ENCODE data around the gene TPM1. TPM values are rescaled to one million over a fixed set of nuclear protein-coding genes. Genes with fewer than 3 reads are reported as not detected.
"Not testable (repeated sequence)": the region's sequence is repeated elsewhere in the genome, so short reads cannot be mapped to it uniquely, and the experiment has no call there.

The TPM1 gene
- total RNA-seq, 2 donors from 2014 or later, result 245 to 363 TPM

DNA sequence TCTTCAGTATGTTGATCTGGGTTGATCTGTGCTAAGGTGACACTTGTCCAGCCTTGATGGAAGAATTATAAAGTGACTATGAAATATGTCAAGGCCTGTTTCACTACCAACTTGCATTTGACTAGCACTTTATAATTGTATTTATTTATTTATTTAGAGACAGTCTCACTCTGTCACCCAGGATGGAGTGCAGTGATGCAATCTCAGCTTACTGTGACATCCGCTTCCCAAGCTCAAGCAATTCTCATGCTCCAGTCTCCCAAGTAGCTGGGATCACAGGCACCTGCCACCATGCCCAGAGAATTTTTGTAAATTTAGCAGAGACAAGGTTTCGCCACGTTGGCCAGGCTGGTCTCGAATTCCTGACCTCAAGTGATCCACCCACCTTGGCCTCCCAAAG, 53.6 kb downstream of the TPM1 start:
- Mint-ChIP-seq H3K9me3 (peaks cover 24% of the 10 kb centered on the region), H3K4me3 (no peak overlapping the region)
- TF ChIP-seq, protein P1, sequence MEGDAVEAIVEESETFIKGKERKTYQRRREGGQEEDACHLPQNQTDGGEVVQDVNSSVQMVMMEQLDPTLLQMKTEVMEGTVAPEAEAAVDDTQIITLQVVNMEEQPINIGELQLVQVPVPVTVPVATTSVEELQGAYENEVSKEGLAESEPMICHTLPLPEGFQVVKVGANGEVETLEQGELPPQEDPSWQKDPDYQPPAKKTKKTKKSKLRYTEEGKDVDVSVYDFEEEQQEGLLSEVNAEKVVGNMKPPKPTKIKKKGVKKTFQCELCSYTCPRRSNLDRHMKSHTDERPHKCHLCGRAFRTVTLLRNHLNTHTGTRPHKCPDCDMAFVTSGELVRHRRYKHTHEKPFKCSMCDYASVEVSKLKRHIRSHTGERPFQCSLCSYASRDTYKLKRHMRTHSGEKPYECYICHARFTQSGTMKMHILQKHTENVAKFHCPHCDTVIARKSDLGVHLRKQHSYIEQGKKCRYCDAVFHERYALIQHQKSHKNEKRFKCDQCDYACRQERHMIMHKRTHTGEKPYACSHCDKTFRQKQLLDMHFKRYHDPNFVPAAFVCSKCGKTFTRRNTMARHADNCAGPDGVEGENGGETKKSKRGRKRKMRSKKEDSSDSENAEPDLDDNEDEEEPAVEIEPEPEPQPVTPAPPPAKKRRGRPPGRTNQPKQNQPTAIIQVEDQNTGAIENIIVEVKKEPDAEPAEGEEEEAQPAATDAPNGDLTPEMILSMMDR (conservative IDR thresholded peaks at IDR 0.05), result no peak

DNA sequence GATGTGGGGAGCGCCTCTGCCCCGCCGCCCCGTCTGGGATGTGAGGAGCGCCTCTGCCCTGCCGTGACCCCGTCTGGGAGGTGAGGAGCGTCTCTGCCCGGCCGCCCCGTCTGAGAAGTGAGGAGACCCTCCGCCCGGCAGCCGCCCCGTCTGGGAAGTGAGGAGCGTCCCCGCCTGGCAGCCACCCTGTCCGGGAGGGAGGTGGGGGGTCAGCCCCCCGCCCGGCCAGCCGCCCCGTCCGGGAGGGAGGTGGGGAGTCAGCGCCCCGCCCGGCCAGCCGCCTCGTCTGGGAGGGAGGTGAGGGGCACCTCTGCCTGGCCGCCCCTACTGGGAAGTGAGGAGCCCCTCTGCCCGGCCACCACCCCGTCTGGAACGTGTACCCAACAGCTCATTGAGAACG, 56.4 kb downstream of the TPM1 start:
- H3K4me3 Mint-ChIP-seq; H3K4me3 ChIP-seq (ENCODE audit: low read length); DNase-seq; H3K4me1 ChIP-seq (ENCODE audit: control insufficient read depth, insufficient read depth, low read length); H3K4me1 Mint-ChIP-seq; H3K27ac Mint-ChIP-seq; H3K27ac ChIP-seq (ENCODE audit: low read depth, low read length); H3K27me3 ChIP-seq (ENCODE audit: control insufficient read depth, insufficient read depth, low read length, poor library complexity, severe bottlenecking); H3K9ac ChIP-seq (ENCODE audit: extremely low read depth, low read length, poor library complexity, severe bottlenecking); H3K27me3 Mint-ChIP-seq (ENCODE audit: insufficient read depth); H3K36me3 ChIP-seq (ENCODE audit: control insufficient read depth, insufficient read depth, low read length); H3K36me3 Mint-ChIP-seq (ENCODE audit: low read depth): not testable (repeated sequence)
- peaks cover 24% of the 10 kb centered on the region for H3K9me3 Mint-ChIP-seq
- 90% methylated on average over 15 of the region's 33 CpGs; no CpG with 5 or more reads in 1 of the 2 experiments for WGBS, 2 experiments (ENCODE audit: insufficient coverage in 1 of 2, insufficient read length in 1 of 2)
- H3K9me3 ChIP-seq (ENCODE audit: control insufficient read depth, low read length), result peaks cover 12% of the 10 kb centered on the region

More for the DNA sequence above, 53.6 kb downstream of the TPM1 start:
- H3K27me3 ChIP-seq (ENCODE audit: control insufficient read depth, insufficient read depth, low read length, poor library complexity, severe bottlenecking), result no peaks in the 10 kb centered on the region
- no peak overlapping the region for H3K27ac ChIP-seq (ENCODE audit: low read depth, low read length)
- no peaks in the 10 kb centered on the region for H3K27me3 Mint-ChIP-seq (ENCODE audit: insufficient read depth)
- no peaks in the 10 kb centered on the region for H3K4me1 ChIP-seq (ENCODE audit: control insufficient read depth, insufficient read depth, low read length)
- H3K36me3 Mint-ChIP-seq (ENCODE audit: low read depth), result no peaks in the 10 kb centered on the region
- 94 to 100% methylated on average over 4 of the region's 4 CpGs for WGBS, 2 experiments (ENCODE audit: insufficient coverage in 1 of 2, insufficient read length in 1 of 2)
- no peak overlapping the region for H3K27ac Mint-ChIP-seq
- H3K4me3 ChIP-seq (ENCODE audit: low read length), result no peak overlapping the region
- no peak for DNase-seq
- H3K4me1 Mint-ChIP-seq, result no peaks in the 10 kb centered on the region
- peaks cover 12% of the 10 kb centered on the region for H3K9me3 ChIP-seq (ENCODE audit: control insufficient read depth, low read length)
- H3K9ac ChIP-seq (ENCODE audit: extremely low read depth, low read length, poor library complexity, severe bottlenecking), result no peak overlapping the region
- H3K36me3 ChIP-seq (ENCODE audit: control insufficient read depth, insufficient read depth, low read length), result no peaks in the 10 kb centered on the region

DNA sequence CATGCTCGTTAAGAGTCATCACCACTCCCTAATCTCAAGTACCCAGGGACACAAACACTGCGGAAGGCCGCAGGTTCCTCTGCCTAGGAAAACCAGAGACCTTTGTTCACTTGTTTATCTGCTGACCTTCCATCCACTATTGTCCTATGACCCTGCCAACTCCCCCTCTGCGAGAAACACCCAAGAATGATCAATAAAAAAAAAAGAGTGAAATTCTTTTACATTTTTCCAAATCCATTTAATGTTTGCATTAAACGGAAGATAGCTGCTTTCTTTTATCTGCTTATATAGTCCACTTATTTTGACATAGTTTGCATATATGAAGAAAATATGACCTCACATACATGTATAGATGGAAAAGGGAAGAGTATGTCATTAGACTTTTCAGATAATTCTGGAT, 57.0 kb downstream of the TPM1 start:
- not testable (repeated sequence) for H3K4me3 Mint-ChIP-seq; H3K27me3 Mint-ChIP-seq (ENCODE audit: insufficient read depth)
- 100% methylated on average over 2 of the region's 5 CpGs; no CpG with 5 or more reads in 1 of the 2 experiments for WGBS, 2 experiments (ENCODE audit: insufficient coverage in 1 of 2, insufficient read length in 1 of 2)

DNA sequence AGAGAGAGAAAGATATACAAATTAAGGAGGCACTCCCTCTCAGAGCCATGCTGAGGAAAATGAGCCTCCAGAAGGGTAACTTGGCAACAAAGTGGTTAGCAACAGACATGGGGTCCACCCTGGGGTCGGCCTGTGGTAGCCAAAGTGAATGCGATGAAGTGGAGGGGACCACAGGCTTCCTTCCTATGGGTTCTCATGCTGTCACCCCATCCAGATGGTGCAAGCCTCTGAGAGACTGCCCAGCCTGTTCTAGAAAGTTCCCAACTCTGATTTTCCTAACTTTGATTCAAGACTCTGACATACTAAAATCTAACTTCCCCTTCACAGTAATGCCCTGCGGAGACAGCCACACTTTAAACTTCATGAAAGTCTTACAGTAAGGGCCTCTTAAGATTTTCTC, 60.9 kb downstream of the TPM1 start:
- Mint-ChIP-seq H3K27me3 (ENCODE audit: insufficient read depth) (peaks cover 2% of the 10 kb centered on the region), H3K27ac (no peak overlapping the region), H3K9me3 (peaks cover 19% of the 10 kb centered on the region), H3K4me1 (no peaks in the 10 kb centered on the region), H3K36me3 (ENCODE audit: low read depth) (no peaks in the 10 kb centered on the region), H3K4me3 (no peak overlapping the region)
- no peak overlapping the region for H3K9ac ChIP-seq (ENCODE audit: extremely low read depth, low read length, poor library complexity, severe bottlenecking)
- TF ChIP-seq, protein P1 (conservative IDR thresholded peaks at IDR 0.05), result no peak
- H3K4me3 ChIP-seq (ENCODE audit: low read length), result no peak overlapping the region
- H3K36me3 ChIP-seq (ENCODE audit: control insufficient read depth, insufficient read depth, low read length), result no peaks in the 10 kb centered on the region
- H3K27ac ChIP-seq (ENCODE audit: low read depth, low read length), result no peak overlapping the region
- no peaks in the 10 kb centered on the region for H3K27me3 ChIP-seq (ENCODE audit: control insufficient read depth, insufficient read depth, low read length, poor library complexity, severe bottlenecking)
- H3K4me1 ChIP-seq (ENCODE audit: control insufficient read depth, insufficient read depth, low read length), result no peaks in the 10 kb centered on the region
- WGBS, 2 experiments (ENCODE audit: insufficient coverage in 1 of 2, insufficient read length in 1 of 2), result 95 to 100% methylated on average over 2 to 3 of the region's 3 CpGs
- peaks cover 12% of the 10 kb centered on the region for H3K9me3 ChIP-seq (ENCODE audit: control insufficient read depth, low read length)
- no peak for DNase-seq

More for the DNA sequence above, 57.0 kb downstream of the TPM1 start:
- H3K36me3 ChIP-seq (ENCODE audit: control insufficient read depth, insufficient read depth, low read length); H3K27ac Mint-ChIP-seq; H3K36me3 Mint-ChIP-seq (ENCODE audit: low read depth); H3K4me1 ChIP-seq (ENCODE audit: control insufficient read depth, insufficient read depth, low read length); H3K4me1 Mint-ChIP-seq; H3K9ac ChIP-seq (ENCODE audit: extremely low read depth, low read length, poor library complexity, severe bottlenecking); DNase-seq; H3K27ac ChIP-seq (ENCODE audit: low read depth, low read length); H3K4me3 ChIP-seq (ENCODE audit: low read length); H3K27me3 ChIP-seq (ENCODE audit: control insufficient read depth, insufficient read depth, low read length, poor library complexity, severe bottlenecking): not testable (repeated sequence)
- peaks cover 12% of the 10 kb centered on the region for H3K9me3 ChIP-seq (ENCODE audit: control insufficient read depth, low read length)
- H3K9me3 Mint-ChIP-seq, result peaks cover 24% of the 10 kb centered on the region
